Lower leg skin (tissue), 3 donors: ENCODE results near the gene FPR3.

Experiments
- CTCF ChIP-seq, 3 donors: fragments of 450-650 bp; IDR thresholded peaks; one replicate each; pipeline ENCODE4 v1.5.1; 2016; ENCODE audit warnings: antibody characterized with exemption in 3 of 3, mild to moderate bottlenecking in 3 of 3, moderate library complexity in 2 of 3
- POLR2A ChIP-seq, 2 donors: fragments of 450-650 bp; IDR thresholded peaks; one replicate each; pipeline ENCODE4 v1.6.1; 2016 to 2017; ENCODE audit warnings: antibody characterized with exemption in 2 of 2, mild to moderate bottlenecking in 1 of 2, moderate library complexity in 1 of 2

DNA sequence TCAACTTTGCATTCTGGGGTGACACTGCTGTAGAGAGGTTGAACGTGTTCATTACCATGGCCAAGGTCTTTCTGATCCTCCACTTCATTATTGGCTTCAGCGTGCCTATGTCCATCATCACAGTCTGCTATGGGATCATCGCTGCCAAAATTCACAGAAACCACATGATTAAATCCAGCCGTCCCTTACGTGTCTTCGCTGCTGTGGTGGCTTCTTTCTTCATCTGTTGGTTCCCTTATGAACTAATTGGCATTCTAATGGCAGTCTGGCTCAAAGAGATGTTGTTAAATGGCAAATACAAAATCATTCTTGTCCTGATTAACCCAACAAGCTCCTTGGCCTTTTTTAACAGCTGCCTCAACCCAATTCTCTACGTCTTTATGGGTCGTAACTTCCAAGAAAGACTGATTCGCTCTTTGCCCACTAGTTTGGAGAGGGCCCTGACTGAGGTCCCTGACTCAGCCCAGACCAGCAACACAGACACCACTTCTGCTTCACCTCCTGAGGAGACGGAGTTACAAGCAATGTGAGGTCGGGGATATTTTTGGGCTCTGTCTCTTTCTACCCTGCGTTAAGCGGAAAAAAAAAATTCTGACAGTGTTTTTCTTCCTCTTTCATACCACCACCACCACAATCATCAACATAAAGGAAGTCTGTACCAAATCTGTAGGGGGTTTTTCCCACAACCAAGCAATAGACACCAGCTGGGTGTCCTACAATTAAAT lies 29.5 kb downstream of the FPR3 start:
- TF ChIP-seq CTCF (IDR thresholded peaks at IDR 0.05) (no peak), POLR2A (IDR thresholded peaks at IDR 0.05) (no peak)
